ENCODE data around the gene BPNT1.

Gene BPNT1

GRCh38 chr1:220028346-220028895, 61.2 kb downstream of the BPNT1 start:
- no peak overlapping the region for H3K27ac Mint-ChIP-seq (ENCODE audit: low read depth)
- ATAC-seq (replicated peaks; ENCODE audit: extremely low read depth, poor library complexity, severe bottlenecking) (no peak), DNase-seq (ENCODE audit: low spot score in 2 of 2) (no peak)
- H3K9me3 Mint-ChIP-seq, result no peaks in the 10 kb centered on the region
- H3K27me3 Mint-ChIP-seq, result no peaks in the 10 kb centered on the region
- H3K36me3 Mint-ChIP-seq (ENCODE audit: insufficient read depth), result peaks cover 61% of the 10 kb centered on the region
- no peak overlapping the region for H3K4me3 Mint-ChIP-seq
- H3K4me1 Mint-ChIP-seq, result no peaks in the 10 kb centered on the region

GRCh38 chr1:220019071-220019470, 70.5 kb downstream of the BPNT1 start:
- Mint-ChIP-seq H3K27ac (ENCODE audit: low read depth) (peak overlapping the region; percentile 61), H3K27me3 (no peaks in the 10 kb centered on the region), H3K4me1 (peaks cover 14% of the 10 kb centered on the region), H3K36me3 (ENCODE audit: insufficient read depth) (peaks cover 75% of the 10 kb centered on the region), H3K4me3 (no peak overlapping the region), H3K9me3 (no peaks in the 10 kb centered on the region)
- ATAC-seq (replicated peaks; ENCODE audit: extremely low read depth, poor library complexity, severe bottlenecking) (no peak), DNase-seq (ENCODE audit: low spot score in 2 of 2) (no peak)

GRCh38 chr1:220013497-220013896, 76.1 kb downstream of the BPNT1 start:
- ATAC-seq (replicated peaks; ENCODE audit: extremely low read depth, poor library complexity, severe bottlenecking), result no peak
- DNase-seq (ENCODE audit: low spot score in 2 of 2), result no peak
- H3K27me3 Mint-ChIP-seq, result no peaks in the 10 kb centered on the region
- no peaks in the 10 kb centered on the region for H3K9me3 Mint-ChIP-seq
- H3K36me3 Mint-ChIP-seq (ENCODE audit: insufficient read depth), result peaks cover 70% of the 10 kb centered on the region
- peak overlapping the region; percentile 69 for H3K27ac Mint-ChIP-seq (ENCODE audit: low read depth)
- peaks cover 18% of the 10 kb centered on the region for H3K4me1 Mint-ChIP-seq
- H3K4me3 Mint-ChIP-seq, result no peak overlapping the region

- H3K27ac Mint-ChIP-seq (ENCODE audit: low read depth), result peak overlapping the region; percentile 69
- H3K36me3 Mint-ChIP-seq (ENCODE audit: insufficient read depth), result peaks cover 65% of the 10 kb centered on the region
- no peak for ATAC-seq (replicated peaks; ENCODE audit: extremely low read depth, poor library complexity, severe bottlenecking)
- DNase-seq (ENCODE audit: low spot score in 2 of 2), result no peak
- peaks cover 18% of the 10 kb centered on the region for H3K4me1 Mint-ChIP-seq
- no peak overlapping the region for H3K4me3 Mint-ChIP-seq
- no peaks in the 10 kb centered on the region for H3K9me3 Mint-ChIP-seq
- H3K27me3 Mint-ChIP-seq, result no peaks in the 10 kb centered on the region
Observed at GRCh38 chr1:220012259-220012658, 77.3 kb downstream of the BPNT1 start.

GRCh38 chr1:220011620-220012019, 78.0 kb downstream of the BPNT1 start:
- Mint-ChIP-seq H3K27ac (ENCODE audit: low read depth) (no peak overlapping the region), H3K27me3 (no peaks in the 10 kb centered on the region), H3K4me3 (no peak overlapping the region), H3K36me3 (ENCODE audit: insufficient read depth) (peaks cover 65% of the 10 kb centered on the region), H3K4me1 (peaks cover 18% of the 10 kb centered on the region), H3K9me3 (no peaks in the 10 kb centered on the region)
- DNase-seq (ENCODE audit: low spot score in 2 of 2) (no peak), ATAC-seq (replicated peaks; ENCODE audit: extremely low read depth, poor library complexity, severe bottlenecking) (no peak)

Measured in central memory CD8-positive, alpha-beta T cell (primary cell).